K562 (cell line): Measurements from ENCODE around the gene FSD1L. TPM values are rescaled to one million over a fixed set of nuclear protein-coding genes. Genes with fewer than 3 reads are reported as not detected.

ENCODE experiments used
- ATAC-seq: fragments of 200-7000 bp; cut with Tn5 transposase; 3 replicates; pipeline ENCODE4 v1.9.1; 2020; ENCODE audit warnings: moderate library complexity
- BruUV-seq: library from RNA; stranded (reverse); fragments of 400-500 nt; replicated peaks from 2 replicates; lab custom pipeline; 2021; lab: Mats Ljungman, UMichigan
- CTCF ChIA-PET: fragments of 300-600 bp; formaldehyde crosslinking; extraction: SDS; loops from one replicate; lab custom pipeline; 2021; ENCODE audit warnings: low intra/inter-chr PET ratio; lab: Yijun Ruan, JAX
- POLR2A ChIA-PET: fragments of 300-600, 350-650 bp; sonication (Branson Sonifier 250); formaldehyde crosslinking; extraction: SDS; loops from one replicate; lab custom pipeline; 2021; ENCODE audit warnings: antibody characterized with exemption, inconsistent platforms; lab: Yijun Ruan, JAX
- DNase-seq, 4 experiments: peaks; one replicate each; pipeline versions ENCODE4 v3.0.0 to v3.0.0-alpha.2; 2011 to 2018; ENCODE audit warnings: low spot score in 3 of 4, mixed read lengths in 3 of 4; ENCODE audit errors: extremely low read depth in 1 of 4
- FAIRE-seq: peaks from 2 replicates; lab custom pipeline; 2011; peaks lifted over from hg19 to GRCh38; lab: Jason Lieb, UNC
- H2AFZ ChIP-seq: 2 replicates; pipeline ENCODE4 v1.6.0; 2011; ENCODE audit warnings: low read depth, low read length, control low read depth, inconsistent platforms
- H3K27ac ChIP-seq: fragments of 200-600 bp; 3 replicates; pipeline ENCODE4 v1.8.0; 2011; ENCODE audit warnings: low read depth, mild to moderate bottlenecking, control low read depth, inconsistent platforms, low read length, moderate library complexity, mixed read lengths; ENCODE audit errors: extremely low read depth
- H3K27me3 ChIP-seq, 2 experiments: fragments of 300-600 bp in 1 of 2; 2 replicates in 1 of 2; 3 replicates in 1 of 2; pipeline versions ENCODE4 v1.6.0 to v1.8.0; 2011; ENCODE audit warnings: inconsistent platforms in 2 of 2, low read length in 2 of 2, mild to moderate bottlenecking in 1 of 2, mixed read lengths in 1 of 2, moderate library complexity in 1 of 2; ENCODE audit not compliant: control insufficient read depth in 2 of 2, insufficient read depth in 2 of 2
- H3K36me3 ChIP-seq: fragments of 300-600 bp; 3 replicates; pipeline ENCODE4 v1.8.0; 2011; ENCODE audit warnings: mild to moderate bottlenecking, low read length, inconsistent platforms; ENCODE audit not compliant: control insufficient read depth, insufficient read depth
- H3K4me1 ChIP-seq, 2 experiments: fragments of 200-600 bp in 1 of 2; replicated peaks in 1 of 2; 2 replicates in 1 of 2; 3 replicates in 1 of 2; pipeline versions ENCODE4 v1.5.1 to v1.8.0; 2011; ENCODE audit warnings: inconsistent platforms in 2 of 2, low read length in 2 of 2, mild to moderate bottlenecking in 1 of 2, mixed read lengths in 1 of 2, moderate library complexity in 1 of 2; ENCODE audit not compliant: control insufficient read depth in 2 of 2, insufficient read depth in 2 of 2
- H3K4me2 ChIP-seq: 2 replicates; pipeline ENCODE4 v1.6.1; 2011; ENCODE audit warnings: low read length, control low read depth, inconsistent platforms, mixed read lengths; ENCODE audit not compliant: insufficient read depth
- H3K4me3 ChIP-seq: fragments of 200-600 bp; sonication (generic), shearing (Covaris generic); 2 replicates; pipeline ENCODE4 v1.5.1; 2016; ENCODE audit warnings: control low read depth, inconsistent platforms
- H3K79me2 ChIP-seq: fragments of 200-600 bp; 3 replicates; pipeline ENCODE4 v1.8.0; 2011; ENCODE audit warnings: low read length, inconsistent platforms; ENCODE audit not compliant: control insufficient read depth, insufficient read depth
- H3K9ac ChIP-seq, 2 experiments: 2 replicates each; pipeline versions ENCODE4 v1.6.0 to v1.6.1; 2011; ENCODE audit warnings: low read depth in 2 of 2, low read length in 2 of 2, control low read depth in 1 of 2, inconsistent platforms in 1 of 2, mild to moderate bottlenecking in 1 of 2, mixed read lengths in 1 of 2; ENCODE audit not compliant: insufficient read depth in 1 of 2
- H3K9me1 ChIP-seq: one replicate; pipeline ENCODE4 v1.6.0; 2011; ENCODE audit warnings: inconsistent platforms, mild to moderate bottlenecking, low read length, moderate library complexity; ENCODE audit not compliant: control insufficient read depth, insufficient read depth
- H3K9me3 ChIP-seq: replicated peaks from 2 replicates; pipeline ENCODE4 v1.5.1; 2011; ENCODE audit warnings: low read depth, low read length, inconsistent platforms; ENCODE audit not compliant: control insufficient read depth, insufficient read depth
- H4K20me1 ChIP-seq: replicated peaks from 2 replicates; pipeline ENCODE4 v1.6.1; 2011; ENCODE audit warnings: low read length, inconsistent platforms, mixed read lengths; ENCODE audit not compliant: control insufficient read depth, insufficient read depth
- ATF1 ChIP-seq, 2 experiments: fragments of 450-650 bp in 1 of 2; IDR thresholded peaks; 2 replicates each; pipeline ENCODE4 v1.6.1; 2016; ENCODE audit warnings: missing compliant biosample characterization in 1 of 2, missing genetic modification characterization in 1 of 2
- GTF2B ChIP-seq: IDR thresholded peaks from 2 replicates; pipeline ENCODE4 v1.6.1; 2011; ENCODE audit not compliant: insufficient read length; ENCODE audit errors: extremely low read depth
- KLF10 ChIP-seq: fragments of 250-450 bp; sonication (Bioruptor Pico); IDR thresholded peaks from 2 replicates; pipeline ENCODE4 v1.6.1; 2021; ENCODE audit warnings: matching md5 sums
- MAFG ChIP-seq: fragments of 450-650 bp; conservative IDR thresholded peaks from 2 replicates; pipeline ENCODE4 v1.6.1; 2016; ENCODE audit warnings: missing genetic modification characterization, missing compliant biosample characterization
- MIER1 ChIP-seq: fragments of 450-650 bp; IDR thresholded peaks from 2 replicates; pipeline ENCODE4 v1.6.1; 2016; ENCODE audit warnings: antibody characterized with exemption, mild to moderate bottlenecking, low read depth
- POU5F1 ChIP-seq: fragments of 150-350 bp; IDR thresholded peaks from 2 replicates; pipeline ENCODE4 v1.6.1; 2014; ENCODE audit warnings: borderline replicate concordance, low read length, low read depth, mild to moderate bottlenecking; ENCODE audit not compliant: partially characterized antibody
- SNAPC5 ChIP-seq: fragments of 250-450 bp; sonication (Bioruptor Pico); IDR thresholded peaks from 2 replicates; pipeline ENCODE4 v1.8.0; 2021; ENCODE audit warnings: moderate library complexity, mild to moderate bottlenecking, inconsistent platforms
- TSHZ1 ChIP-seq: fragments of 250-450 bp; sonication (Bioruptor Pico); IDR thresholded peaks from 2 replicates; pipeline ENCODE4 v1.4.0; 2020; ENCODE audit warnings: mild to moderate bottlenecking, moderate library complexity
- ZNF12 ChIP-seq: sonication (generic); formaldehyde crosslinking; IDR thresholded peaks from 2 replicates; pipeline ENCODE4 v1.4.0; 2020; ENCODE audit warnings: mild to moderate bottlenecking, missing genetic modification reagents
- ZNF695 ChIP-seq: fragments of 450-650 bp; formaldehyde crosslinking; IDR thresholded peaks from 2 replicates; pipeline ENCODE4 v1.4.0; 2020; ENCODE audit warnings: mild to moderate bottlenecking, moderate library complexity
- WGBS: fragments of 100-300 bp; shearing (Covaris generic); methylation state at CpG from one replicate; pipeline ENCODE4 v1.1.6; 2016; ENCODE audit warnings: low coverage, mixed read lengths; ENCODE audit not compliant: insufficient coverage; ENCODE audit errors: missing lambda C conversion rate; 5-methylcytosine and 5-hydroxymethylcytosine counted together
- in situ Hi-C: fragments of 300-500 bp; cut with MboI; formaldehyde crosslinking; loops from 4 replicates; pipeline ENCODE4 v1.15.0; 2018; ENCODE audit warnings: inconsistent platforms, mixed read lengths
- intact Hi-C: fragments of 100-400 bp; cut with micrococcal nuclease; formaldehyde crosslinking; loops from 2 replicates; pipeline ENCODE4 v1.14.2; 2022
- polyA plus RNA-seq, 8 experiments: library from polyadenylated mRNA; depleted of rRNA in 4 of 8; stranded (reverse) in 5 of 8; unstranded in 3 of 8; fragments of >200 nt; fragmentation: Nextera tagmentation in 2 of 8; fragmentation: Illumina TruSeq in 1 of 8; extraction: Ambion mirVana in 2 of 8; extraction: Trizol in 1 of 8; gene quantifications; 2 replicates each; pipeline versions ENCODE4 v1.2.1 to v1.2.3, GENCODE V29; 2011 to 2014; ENCODE audit warnings: inconsistent platforms in 1 of 8, missing spikeins in 1 of 8
- total RNA-seq, 7 experiments: library from RNA; depleted of rRNA in 6 of 7; stranded (reverse); fragments of >200 nt in 6 of 7; fragmentation: Illumina TruSeq in 2 of 7; extraction: Trizol in 2 of 7; gene quantifications; 2 replicates each; pipeline versions ENCODE4 v1.2.1 to v1.2.3, GENCODE V29; 2011 to 2021; ENCODE audit warnings: low replicate concordance in 1 of 7

The FSD1L gene
- total and polyA plus RNA-seq, 9 of the 15 experiments (the other 6 are each of a cell fraction or from before 2014, with no cell fraction given) = 0.95 to 4.2 (median 2.1) TPM

- BruUV-seq = no TSS peak
- ChIA-PET CTCF (no interaction called here), POLR2A (interaction anchor here (0.7 kb wide), 1 partner anchor 9 kb away, joined by 3 read pairs; no protein-coding TSS in a partner anchor)
- in situ Hi-C loops = loop anchor here (10.0 kb wide), 1 partner anchor 555 kb away; no protein-coding TSS in a partner anchor
- H3K9me3 ChIP-seq = no peaks in the 10 kb centered on the region
- TF ChIP-seq MIER1 (no peak), MAFG (tag) (no peak), ZNF12 (CRISPR knock-in tag) (no peak), ATF1 (CRISPR knock-in tag; IDR thresholded peaks at IDR 0.05) (no peak), ATF1 (tag; IDR thresholded peaks at IDR 0.05) (no peak), POU5F1 (no peak), KLF10 (CRISPR knock-in tag) (no peak), ZNF695 (no peak), TSHZ1 (no peak), GTF2B (no peak), SNAPC5 (CRISPR knock-in tag) (no peak)
- no peak overlapping the region for H3K4me3 ChIP-seq
- 3% methylated on average over 9 of the region's 10 CpGs for WGBS
- FAIRE-seq (no peak), ATAC-seq (no peak), DNase-seq (no peak)
- no peak overlapping the region for H3K27ac ChIP-seq
- no peaks in the 10 kb centered on the region for H3K36me3 ChIP-seq
- H3K9me1 ChIP-seq = no peaks in the 10 kb centered on the region
- no peaks in the 10 kb centered on the region for H4K20me1 ChIP-seq
- H3K9ac ChIP-seq = no peak overlapping the region
- peaks cover 10 to 12% of the 10 kb centered on the region in 2 experiments; a peak in 4 of 5 replicates for H3K27me3 ChIP-seq
- H3K4me2 ChIP-seq = no peak overlapping the region
- no peaks in the 10 kb centered on the region for H3K79me2 ChIP-seq
- intact Hi-C loops = loop anchor here (5.0 kb wide), 1 partner anchor 238 kb away; no protein-coding TSS in a partner anchor
- H3K4me1 ChIP-seq = no peaks in the 10 kb centered on the region
- no peak overlapping the region for H2AFZ ChIP-seq
These were observed 27.8 kb upstream of the FSD1L start for GRCh38 chr9:105419816-105420597.
